CD4-positive, alpha-beta T cell treated with Interleukin-21 for 1 hour (primary cell): Measurements from ENCODE around the gene GAL.
"Not testable (repeated sequence)": the region's sequence is repeated elsewhere in the genome, so short reads cannot be mapped to it uniquely, and the experiment has no call there.

Experiments used
- DNase-seq: peaks from one replicate; pipeline ENCODE4 v3.0.0-alpha.2; 2020

The GAL gene

GRCh38 chr11:68684385-68685356 lies at the start of gene GAL:
Gene GAL (plus strand): TSS chr11:68684544. CDS start chr11:68684924, 380 bp downstream.
- DNase-seq = no peak

GRCh38 chr11:68634606-68635005 lies 49.7 kb upstream of the GAL start:
- DNase-seq = not testable (repeated sequence)

GRCh38 chr11:68635172-68635571 lies 49.2 kb upstream of the GAL start:
- not testable (repeated sequence) for DNase-seq

- not testable (repeated sequence) for DNase-seq
These were observed 48.5 kb upstream of the GAL start for GRCh38 chr11:68635883-68636282.

- DNase-seq = not testable (repeated sequence)
These were observed 45.0 kb upstream of the GAL start for GRCh38 chr11:68639322-68639721.

- DNase-seq = no peak
These were observed 42.5 kb upstream of the GAL start for GRCh38 chr11:68641880-68642279.

- DNase-seq = no peak
These were observed 40.8 kb upstream of the GAL start for GRCh38 chr11:68643585-68643984.

GRCh38 chr11:68646832-68647231 lies 37.5 kb upstream of the GAL start:
- no peak for DNase-seq

- no peak for DNase-seq
These were observed 34.3 kb upstream of the GAL start for GRCh38 chr11:68649851-68650555.

- DNase-seq = no peak
These were observed 33.5 kb upstream of the GAL start for GRCh38 chr11:68650801-68651200.

- DNase-seq = no peak
These were observed 32.9 kb upstream of the GAL start for GRCh38 chr11:68651208-68651984.

- no peak for DNase-seq
These were observed 32.2 kb upstream of the GAL start for GRCh38 chr11:68651985-68652682.

GRCh38 chr11:68652683-68653156 lies 31.6 kb upstream of the GAL start:
- DNase-seq = no peak

GRCh38 chr11:68653486-68654430 lies 30.6 kb upstream of the GAL start:
- no peak for DNase-seq

- DNase-seq = no peak
These were observed 29.4 kb upstream of the GAL start for GRCh38 chr11:68654978-68655377.

- no peak for DNase-seq
These were observed 28.9 kb upstream of the GAL start for GRCh38 chr11:68655406-68655805.

- no peak for DNase-seq
These were observed 28.5 kb upstream of the GAL start for GRCh38 chr11:68655806-68656205.

GRCh38 chr11:68657021-68657780 lies 27.1 kb upstream of the GAL start:
- DNase-seq = no peak

- DNase-seq = no peak
These were observed 26.2 kb upstream of the GAL start for GRCh38 chr11:68658097-68658496.

GRCh38 chr11:68658661-68659060 lies 25.7 kb upstream of the GAL start:
- no peak for DNase-seq
